A549 (cell line): Measurements from ENCODE around the gene C5orf24. TPM values are rescaled to one million over a fixed set of nuclear protein-coding genes. Genes with fewer than 3 reads are reported as not detected.

Experiments
- CBX8 ChIP-seq: fragments of 200-600 bp; sonication (generic); IDR thresholded peaks from 2 replicates; pipeline ENCODE4 v1.6.1; 2016
- JUN ChIP-seq, 2 experiments: fragments of >200 bp; sonication (Bioruptor Twin); formaldehyde crosslinking; IDR thresholded peaks; 2 replicates in 1 of 2; 3 replicates in 1 of 2; pipeline ENCODE4 v1.6.1; 2016 to 2017
- JUNB ChIP-seq: fragments of >200 bp; sonication (Bioruptor Twin); formaldehyde crosslinking; IDR thresholded peaks from 2 replicates; pipeline ENCODE4 v1.6.1; 2016
- MAFK ChIP-seq: fragments of 450-650 bp; IDR thresholded peaks from 2 replicates; pipeline ENCODE4 v1.6.1; 2014; ENCODE audit not compliant: partially characterized antibody
- ZNF302 ChIP-seq: fragments of 250-450 bp; sonication (Bioruptor Pico); IDR thresholded peaks from 2 replicates; pipeline ENCODE4 v1.9.0; 2021; ENCODE audit warnings: inconsistent platforms, mild to moderate bottlenecking, moderate library complexity
- polyA plus RNA-seq, 4 experiments: library from polyadenylated mRNA; depleted of rRNA in 3 of 4; stranded (reverse); fragments of >200 nt; fragmentation: RNase III in 1 of 4; extraction: RNeasy Plus Mini Kit Qiagen cat#74134 plus additional on column Dnase treatment in 1 of 4; gene quantifications; 2 replicates in 3 of 4; 3 replicates in 1 of 4; pipeline ENCODE4 v1.2.3, GENCODE V29; 2011 to 2017
- TF ChIP-seq, protein P1 (sequence below): IDR thresholded peaks from 2 replicates; pipeline ENCODE4 v1.6.1; 2012
- TF ChIP-seq, protein P2 (sequence below): IDR thresholded peaks from 2 replicates; pipeline ENCODE4 v1.6.1; 2012; ENCODE audit warnings: low read depth, borderline replicate concordance

C5orf24 gene
- polyA plus RNA-seq, 2 of the 4 experiments (the other 2 are of a cell fraction) = 27.0 to 53.7 TPM

DNA sequence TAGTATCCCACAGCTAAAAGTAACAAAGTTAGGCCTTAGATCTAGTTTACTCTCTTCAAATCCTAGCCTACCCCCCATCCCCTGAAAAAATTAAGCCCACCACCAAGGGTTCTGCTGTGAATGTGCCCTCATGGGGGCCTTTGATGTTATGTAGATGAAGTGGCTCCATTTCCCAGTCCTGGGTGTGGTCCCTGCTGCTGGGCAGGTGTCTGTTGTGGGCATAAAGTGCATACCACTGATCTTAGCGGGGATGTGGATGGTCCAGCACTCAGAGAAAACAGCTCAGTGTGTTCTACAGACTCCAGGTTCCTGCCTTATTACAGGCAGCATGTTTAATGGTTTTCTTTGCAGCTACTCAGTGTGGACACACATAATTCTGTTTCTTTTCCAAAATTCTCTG lies 61.0 kb downstream of the C5orf24 start (continued):
- TF ChIP-seq JUNB = no peak
- no peak for TF ChIP-seq MAFK
- no peak for TF ChIP-seq ZNF302
- TF ChIP-seq, protein P1, sequence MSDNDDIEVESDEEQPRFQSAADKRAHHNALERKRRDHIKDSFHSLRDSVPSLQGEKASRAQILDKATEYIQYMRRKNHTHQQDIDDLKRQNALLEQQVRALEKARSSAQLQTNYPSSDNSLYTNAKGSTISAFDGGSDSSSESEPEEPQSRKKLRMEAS = no peak
- TF ChIP-seq JUN (IDR thresholded peaks at IDR 0.05) = no peak
- TF ChIP-seq CBX8 = no peak
- TF ChIP-seq, protein P2, sequence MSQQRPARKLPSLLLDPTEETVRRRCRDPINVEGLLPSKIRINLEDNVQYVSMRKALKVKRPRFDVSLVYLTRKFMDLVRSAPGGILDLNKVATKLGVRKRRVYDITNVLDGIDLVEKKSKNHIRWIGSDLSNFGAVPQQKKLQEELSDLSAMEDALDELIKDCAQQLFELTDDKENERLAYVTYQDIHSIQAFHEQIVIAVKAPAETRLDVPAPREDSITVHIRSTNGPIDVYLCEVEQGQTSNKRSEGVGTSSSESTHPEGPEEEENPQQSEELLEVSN = no peak
- TF ChIP-seq, all 56 proteins: peak for 0

Other genes with a start within 250 kb of the C5orf24 start
- 63.2 and 105 TPM in 2 replicates for gene SAR1B, start 213.1 kb upstream of the C5orf24 start, polyA plus RNA-seq (2011; rRNA removed)
- gene SAR1B, start 213.1 kb upstream of the C5orf24 start, polyA plus RNA-seq (2017; fragmentation: RNase III; extraction: RNeasy Plus Mini Kit Qiagen cat#74134 plus additional on column Dnase treatment) = 51.1 to 59.8 TPM (median 57.2 TPM) in 3 replicates
- 23.6 and 23.7 TPM in 2 replicates for gene SEC24A, start 197.2 kb upstream of the C5orf24 start, polyA plus RNA-seq (2011; rRNA removed)
- gene SEC24A, start 197.2 kb upstream of the C5orf24 start, polyA plus RNA-seq (2017; fragmentation: RNase III; extraction: RNeasy Plus Mini Kit Qiagen cat#74134 plus additional on column Dnase treatment) = 10.4 to 11.6 TPM (median 10.9 TPM) in 3 replicates
- 18.0 and 26.2 TPM in 2 replicates for gene CAMLG, start 107.4 kb upstream of the C5orf24 start, polyA plus RNA-seq (2011; rRNA removed)
- gene CAMLG, start 107.4 kb upstream of the C5orf24 start, polyA plus RNA-seq (2017; fragmentation: RNase III; extraction: RNeasy Plus Mini Kit Qiagen cat#74134 plus additional on column Dnase treatment) = 18.5 to 23.8 TPM (median 22.6 TPM) in 3 replicates
- gene DDX46, start 87.2 kb upstream of the C5orf24 start, polyA plus RNA-seq (2011; rRNA removed) = 74.7 and 104 TPM in 2 replicates
- gene DDX46, start 87.2 kb upstream of the C5orf24 start, polyA plus RNA-seq (2017; fragmentation: RNase III; extraction: RNeasy Plus Mini Kit Qiagen cat#74134 plus additional on column Dnase treatment) = 97.9 to 104 TPM (median 103 TPM) in 3 replicates
- gene TXNDC15, start 28.4 kb downstream of the C5orf24 start, polyA plus RNA-seq (2011; rRNA removed) = 61.0 and 85.2 TPM in 2 replicates
- gene TXNDC15, start 28.4 kb downstream of the C5orf24 start, polyA plus RNA-seq (2017; fragmentation: RNase III; extraction: RNeasy Plus Mini Kit Qiagen cat#74134 plus additional on column Dnase treatment) = 71.1 to 81.0 TPM (median 76.7 TPM) in 3 replicates
- 13.3 and 13.6 TPM in 2 replicates for gene PCBD2, start 59.2 kb downstream of the C5orf24 start, polyA plus RNA-seq (2011; rRNA removed)
- gene PCBD2, start 59.2 kb downstream of the C5orf24 start, polyA plus RNA-seq (2017; fragmentation: RNase III; extraction: RNeasy Plus Mini Kit Qiagen cat#74134 plus additional on column Dnase treatment) = 9.5 to 10.9 TPM (median 10.2 TPM) in 3 replicates
- 0.74 and 1.2 TPM in 2 replicates for gene CATSPER3, start 121.9 kb downstream of the C5orf24 start, polyA plus RNA-seq (2011; rRNA removed)
- gene CATSPER3, start 121.9 kb downstream of the C5orf24 start, polyA plus RNA-seq (2017; fragmentation: RNase III; extraction: RNeasy Plus Mini Kit Qiagen cat#74134 plus additional on column Dnase treatment) = 0.22 to 0.62 TPM (median 0.41 TPM) in 3 replicates
- 9.7 and 11.1 TPM in 2 replicates for gene PITX1, start 188.3 kb downstream of the C5orf24 start, polyA plus RNA-seq (2011; rRNA removed)
- 15.8 to 17.1 TPM (median 16.7 TPM) in 3 replicates for gene PITX1, start 188.3 kb downstream of the C5orf24 start, polyA plus RNA-seq (2017; fragmentation: RNase III; extraction: RNeasy Plus Mini Kit Qiagen cat#74134 plus additional on column Dnase treatment)